ENCODE data around the gene CDK11A.

- no peak for TF ChIP-seq CTCF (IDR thresholded peaks at IDR 0.05)
- no peak for TF ChIP-seq POLR2A (IDR thresholded peaks at IDR 0.05)
These were observed 51.8 kb downstream of the CDK11A start for GRCh38 chr1:1672181-1672965.

Data from heart left ventricle (tissue), 13 donors.